Stimulated activated CD4-positive, alpha-beta T cell treated with anti-CD3 and anti-CD28 coated beads, Interleukin-2, amount 100 ng/mL, for 48 hours (primary cell): ENCODE measurements around the gene KLF9.

Experiments used
- DNase-seq, 2 donors: peaks; one replicate each; pipeline ENCODE4 v3.0.0-alpha.2; 2020

KLF9 gene

DNA sequence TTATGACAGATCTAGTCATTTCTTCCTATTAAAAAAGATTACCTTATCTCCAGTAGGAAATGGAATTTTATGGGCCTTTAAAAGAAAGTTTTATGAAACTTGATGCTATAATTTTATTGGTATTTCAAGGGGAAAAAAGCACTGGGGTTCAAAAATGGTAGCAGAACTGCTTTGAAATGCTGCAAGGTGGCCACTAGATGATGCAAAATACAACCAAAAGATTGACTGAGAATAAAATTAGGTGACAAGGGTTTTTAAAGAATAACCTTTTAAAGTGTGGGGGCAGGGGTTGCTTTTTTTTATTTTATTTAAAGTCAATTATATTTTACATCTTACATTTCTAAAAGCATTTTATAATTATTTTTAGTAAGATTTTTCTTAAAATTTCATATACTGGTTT is 61.7 kb downstream of the KLF9 start:
- DNase-seq: no peak

DNA sequence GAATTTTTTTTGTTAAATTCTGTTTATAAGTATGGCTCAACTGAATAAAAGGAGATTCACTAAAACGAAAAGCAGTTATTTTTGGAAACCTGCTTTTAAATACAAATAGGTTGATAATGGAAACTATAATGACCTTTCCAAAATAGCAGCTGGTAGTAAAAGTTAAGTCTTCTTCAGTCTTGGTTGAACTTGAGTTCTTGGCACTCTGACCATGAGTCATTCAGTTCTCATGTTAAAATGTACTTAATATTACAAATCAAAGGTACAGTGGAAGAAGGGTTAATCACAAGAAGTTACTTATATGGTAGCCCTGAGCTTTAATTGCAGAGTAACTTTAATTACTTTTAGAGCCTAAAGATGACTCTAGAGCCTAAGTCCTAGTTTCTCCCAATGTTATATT is 62.1 kb downstream of the KLF9 start:
- no peak for DNase-seq

DNA sequence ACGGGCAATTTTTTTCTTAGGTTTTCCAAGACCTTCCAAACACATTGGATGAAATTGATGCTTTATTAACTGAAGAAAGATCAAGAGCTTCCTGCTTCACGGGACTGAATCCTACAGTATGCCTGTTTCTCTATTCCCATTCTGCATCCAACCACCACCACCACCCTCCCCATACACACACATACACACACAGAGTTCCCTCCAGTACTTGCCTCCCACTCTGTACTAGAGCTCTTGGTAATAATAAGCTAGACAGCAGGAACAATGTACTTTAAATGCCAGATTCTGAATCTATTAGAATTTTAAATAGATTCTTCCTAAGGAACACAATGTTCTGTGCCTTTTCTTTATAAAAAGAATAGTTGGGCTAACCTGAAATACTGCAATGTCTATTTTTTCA is 67.4 kb downstream of the KLF9 start:
- DNase-seq: no peak

DNA sequence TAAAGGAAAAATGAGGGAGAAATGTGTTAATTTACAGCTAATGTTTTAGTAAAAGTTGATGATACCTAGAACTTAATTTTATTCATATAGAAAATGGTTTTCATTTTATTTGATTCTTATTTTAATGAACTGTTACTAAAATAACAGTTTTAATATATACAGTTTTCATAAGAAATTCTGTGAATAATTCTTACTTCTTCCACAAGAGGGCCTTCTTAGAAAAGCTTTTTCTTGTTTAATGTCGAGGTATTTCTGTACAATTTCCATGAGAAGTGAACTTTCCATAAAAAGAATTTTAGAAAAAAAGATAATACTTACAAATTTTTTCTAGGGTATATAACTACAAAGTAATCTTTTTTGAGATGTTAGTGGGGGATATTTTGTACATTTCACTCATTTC is 73.9 kb downstream of the KLF9 start:
- no peak for DNase-seq
